SK-N-SH (cell line): ENCODE data around the gene HSPG2.

Experiments
- EP300 ChIP-seq, 2 experiments: IDR thresholded peaks; 2 replicates each; pipeline versions ENCODE4 v1.4.0 to v1.6.1; 2012; ENCODE audit warnings: borderline replicate concordance in 1 of 2, low read depth in 1 of 2, low read length in 1 of 2
- GABPA ChIP-seq: IDR thresholded peaks from 2 replicates; pipeline ENCODE4 v1.4.0; 2012; ENCODE audit warnings: low read depth, mild to moderate bottlenecking
- MEF2A ChIP-seq: IDR thresholded peaks from 2 replicates; pipeline ENCODE4 v1.4.0; 2012; ENCODE audit warnings: low read depth, borderline replicate concordance
- POLR2AphosphoS5 ChIP-seq: IDR thresholded peaks from 2 replicates; pipeline ENCODE4 v1.6.1; 2012; ENCODE audit warnings: low read depth, low read length
- RXRA ChIP-seq: IDR thresholded peaks from 2 replicates; pipeline ENCODE4 v1.4.0; 2012; ENCODE audit warnings: low read depth, mild to moderate bottlenecking, borderline replicate concordance
- TF ChIP-seq, protein P1 (sequence below): fragments of 200-600 bp; sonication (generic); IDR thresholded peaks from 2 replicates; pipeline ENCODE4 v1.6.1; 2017; ENCODE audit warnings: antibody characterized with exemption, mild to moderate bottlenecking, moderate library complexity

DNA sequence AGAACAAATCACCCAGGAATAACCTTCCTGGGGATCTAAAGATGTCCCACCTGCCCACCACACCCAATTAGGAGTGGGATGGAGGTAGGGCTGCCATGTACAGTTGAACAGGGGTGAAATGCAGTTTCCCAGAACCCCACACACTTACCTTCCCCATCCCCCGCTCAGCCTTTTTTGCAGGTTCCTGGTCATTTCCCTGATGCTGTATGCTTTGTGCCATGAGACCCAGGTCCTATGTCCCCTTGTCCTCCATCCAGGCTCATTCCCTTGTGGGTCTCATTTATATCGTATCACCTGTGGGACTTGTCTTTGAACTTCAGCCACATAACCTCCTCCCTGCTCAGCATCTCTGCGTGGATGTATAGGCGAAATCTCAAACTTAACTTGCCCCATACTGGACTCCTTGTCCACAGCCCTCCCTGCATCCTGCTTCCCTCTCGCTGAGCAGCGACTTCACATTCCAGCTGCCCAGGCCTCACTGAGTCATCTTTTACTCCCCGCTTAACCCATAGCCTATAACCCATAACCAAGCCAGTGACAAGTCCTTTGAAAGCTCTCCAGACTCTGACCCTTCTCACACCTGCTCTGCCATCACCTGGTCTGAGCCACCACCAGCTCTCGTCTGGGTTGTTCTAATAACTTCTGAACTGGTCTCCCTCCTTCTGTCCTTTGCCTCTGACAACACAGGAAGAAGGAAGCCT lies 120.4 kb downstream of the HSPG2 start:
- TF ChIP-seq EP300 (IDR thresholded peaks at IDR 0.05; ENCODE audit: borderline replicate concordance in 1 of 2, low read depth in 1 of 2, low read length in 1 of 2) (no peak), POLR2AphosphoS5 (no peak), GABPA (no peak), MEF2A (no peak), RXRA (no peak)
- TF ChIP-seq, protein P1, sequence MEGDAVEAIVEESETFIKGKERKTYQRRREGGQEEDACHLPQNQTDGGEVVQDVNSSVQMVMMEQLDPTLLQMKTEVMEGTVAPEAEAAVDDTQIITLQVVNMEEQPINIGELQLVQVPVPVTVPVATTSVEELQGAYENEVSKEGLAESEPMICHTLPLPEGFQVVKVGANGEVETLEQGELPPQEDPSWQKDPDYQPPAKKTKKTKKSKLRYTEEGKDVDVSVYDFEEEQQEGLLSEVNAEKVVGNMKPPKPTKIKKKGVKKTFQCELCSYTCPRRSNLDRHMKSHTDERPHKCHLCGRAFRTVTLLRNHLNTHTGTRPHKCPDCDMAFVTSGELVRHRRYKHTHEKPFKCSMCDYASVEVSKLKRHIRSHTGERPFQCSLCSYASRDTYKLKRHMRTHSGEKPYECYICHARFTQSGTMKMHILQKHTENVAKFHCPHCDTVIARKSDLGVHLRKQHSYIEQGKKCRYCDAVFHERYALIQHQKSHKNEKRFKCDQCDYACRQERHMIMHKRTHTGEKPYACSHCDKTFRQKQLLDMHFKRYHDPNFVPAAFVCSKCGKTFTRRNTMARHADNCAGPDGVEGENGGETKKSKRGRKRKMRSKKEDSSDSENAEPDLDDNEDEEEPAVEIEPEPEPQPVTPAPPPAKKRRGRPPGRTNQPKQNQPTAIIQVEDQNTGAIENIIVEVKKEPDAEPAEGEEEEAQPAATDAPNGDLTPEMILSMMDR = no peak
